ENCODE data around the gene ADAM12.

DNA sequence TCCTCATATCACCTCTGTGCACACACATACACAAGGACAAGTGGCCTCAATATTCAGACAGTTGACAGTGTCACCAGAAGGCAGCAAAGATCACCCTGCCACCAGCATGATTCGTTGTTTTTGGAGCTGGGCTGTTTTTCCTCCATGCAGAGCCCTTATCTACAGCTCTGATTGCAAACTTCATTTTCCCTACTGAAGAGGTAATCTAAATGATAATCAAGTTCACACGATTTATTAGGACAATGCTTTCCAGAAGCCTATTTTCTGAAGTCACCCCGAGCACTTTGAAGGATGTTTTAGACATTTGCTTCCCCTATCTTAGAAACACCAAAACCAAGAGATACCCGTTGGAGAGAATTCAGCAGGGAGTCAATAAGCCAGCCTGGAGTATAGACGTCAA, 46.0 kb upstream of the ADAM12 start:
- TF ChIP-seq, protein P1, sequence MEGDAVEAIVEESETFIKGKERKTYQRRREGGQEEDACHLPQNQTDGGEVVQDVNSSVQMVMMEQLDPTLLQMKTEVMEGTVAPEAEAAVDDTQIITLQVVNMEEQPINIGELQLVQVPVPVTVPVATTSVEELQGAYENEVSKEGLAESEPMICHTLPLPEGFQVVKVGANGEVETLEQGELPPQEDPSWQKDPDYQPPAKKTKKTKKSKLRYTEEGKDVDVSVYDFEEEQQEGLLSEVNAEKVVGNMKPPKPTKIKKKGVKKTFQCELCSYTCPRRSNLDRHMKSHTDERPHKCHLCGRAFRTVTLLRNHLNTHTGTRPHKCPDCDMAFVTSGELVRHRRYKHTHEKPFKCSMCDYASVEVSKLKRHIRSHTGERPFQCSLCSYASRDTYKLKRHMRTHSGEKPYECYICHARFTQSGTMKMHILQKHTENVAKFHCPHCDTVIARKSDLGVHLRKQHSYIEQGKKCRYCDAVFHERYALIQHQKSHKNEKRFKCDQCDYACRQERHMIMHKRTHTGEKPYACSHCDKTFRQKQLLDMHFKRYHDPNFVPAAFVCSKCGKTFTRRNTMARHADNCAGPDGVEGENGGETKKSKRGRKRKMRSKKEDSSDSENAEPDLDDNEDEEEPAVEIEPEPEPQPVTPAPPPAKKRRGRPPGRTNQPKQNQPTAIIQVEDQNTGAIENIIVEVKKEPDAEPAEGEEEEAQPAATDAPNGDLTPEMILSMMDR (conservative IDR thresholded peaks at IDR 0.05; ENCODE audit: low read length): no peak
- TF ChIP-seq EZH2phosphoT487 (IDR thresholded peaks at IDR 0.05; ENCODE audit: borderline replicate concordance): no peak

Measured in Loucy (cell line).